GM18511 (cell line): ENCODE results near the gene GON7.
A peak's percentile ranks its signal among the peaks of the same experiment; 100 is the strongest.
"Not testable (repeated sequence)": the region's sequence is repeated elsewhere in the genome, so short reads cannot be mapped to it uniquely, and the experiment has no call there.

ENCODE experiments used
- ATAC-seq: cut with Tn5 transposase; IDR thresholded peaks from one replicate; pipeline ENCODE4 v1.9.1; 2021; ENCODE audit warnings: mild to moderate bottlenecking, moderate library complexity; ENCODE audit not compliant: unreplicated experiment

Gene GON7

GRCh38 chr14:93206793-93207467, at the start of gene GON7, which contains the start of gene UBR7:
Gene GON7 (minus strand): TSS chr14:93207065. CDS start chr14:93207037, 28 bp downstream.
Gene UBR7 (plus strand): TSS chr14:93207256. CDS start chr14:93207292, 36 bp downstream.
- peak; percentile 83 for ATAC-seq

- no peak for ATAC-seq
These were observed 42.4 kb upstream of the GON7 start for GRCh38 chr14:93249128-93249831.

- no peak for ATAC-seq
These were observed 39.7 kb upstream of the GON7 start for GRCh38 chr14:93246534-93246933.

GRCh38 chr14:93245764-93246420, 39.0 kb upstream of the GON7 start:
- ATAC-seq: no peak

GRCh38 chr14:93240678-93241000, 33.8 kb upstream of the GON7 start:
- ATAC-seq: no peak

GRCh38 chr14:93239869-93240677, 33.2 kb upstream of the GON7 start:
- ATAC-seq: no peak

GRCh38 chr14:93234798-93235197, 27.9 kb upstream of the GON7 start:
- ATAC-seq: no peak

GRCh38 chr14:93233078-93233477, 26.2 kb upstream of the GON7 start:
- ATAC-seq: not testable (repeated sequence)

GRCh38 chr14:93232159-93232558, 25.3 kb upstream of the GON7 start:
- ATAC-seq: no peak

GRCh38 chr14:93231129-93231979, 24.5 kb upstream of the GON7 start:
- no peak for ATAC-seq

- ATAC-seq: no peak
These were observed 23.7 kb upstream of the GON7 start for GRCh38 chr14:93230539-93230938.

- no peak for ATAC-seq
These were observed 21.7 kb upstream of the GON7 start for GRCh38 chr14:93228550-93228949.

- ATAC-seq: no peak
These were observed 16.7 kb upstream of the GON7 start for GRCh38 chr14:93223565-93223964.

- ATAC-seq: no peak
These were observed 13.6 kb upstream of the GON7 start for GRCh38 chr14:93220509-93220908.

- no peak for ATAC-seq
These were observed 12.3 kb upstream of the GON7 start for GRCh38 chr14:93219103-93219726.

GRCh38 chr14:93214598-93214997, 7.7 kb upstream of the GON7 start:
- no peak for ATAC-seq

- peak; percentile 69 for ATAC-seq
These were observed 5.6 kb upstream of the GON7 start for GRCh38 chr14:93212432-93212831.

- ATAC-seq: peak; percentile 54
These were observed 823 bp upstream of the GON7 start for GRCh38 chr14:93207468-93208308.

GRCh38 chr14:93201155-93201704, 5.6 kb downstream of the GON7 start:
- no peak for ATAC-seq
